H9 (cell line): ENCODE measurements around the gene PHC3. TPM values are rescaled to one million over a fixed set of nuclear protein-coding genes. Genes with fewer than 3 reads are reported as not detected.

Experiments
- DNase-seq: peaks from one replicate; pipeline ENCODE4 v3.0.0-alpha.2; 2017
- H2AFZ ChIP-seq: one replicate; pipeline ENCODE4 v1.6.1; 2013; ENCODE audit warnings: mild to moderate bottlenecking, low read length, control low read depth, moderate library complexity
- H2AK5ac ChIP-seq: 2 replicates; pipeline ENCODE4 v1.6.1; 2013; ENCODE audit warnings: low read length, control low read depth, mixed read lengths; ENCODE audit not compliant: insufficient read length
- H2BK120ac ChIP-seq: one replicate; pipeline ENCODE4 v1.6.1; 2013; ENCODE audit warnings: low read depth, mild to moderate bottlenecking, low read length, control low read depth, inconsistent platforms; ENCODE audit not compliant: poor library complexity, severe bottlenecking
- H2BK12ac ChIP-seq: 2 replicates; pipeline ENCODE4 v1.6.1; 2013; ENCODE audit warnings: low read length, control low read depth, mixed read lengths, low read depth; ENCODE audit not compliant: insufficient read length
- H2BK15ac ChIP-seq: 2 replicates; pipeline ENCODE4 v1.6.1; 2013; ENCODE audit warnings: low read depth, low read length, control low read depth
- H2BK20ac ChIP-seq: one replicate; pipeline ENCODE4 v1.6.1; 2013; ENCODE audit warnings: low read depth, mild to moderate bottlenecking, low read length, control low read depth, inconsistent platforms; ENCODE audit not compliant: poor library complexity, severe bottlenecking
- H2BK5ac ChIP-seq: 2 replicates; pipeline ENCODE4 v1.6.1; 2013; ENCODE audit warnings: low read length, control low read depth, mixed read lengths; ENCODE audit not compliant: insufficient read length
- H3K14ac ChIP-seq: 2 replicates; pipeline ENCODE4 v1.6.1; 2013; ENCODE audit warnings: low read length, control low read depth; ENCODE audit not compliant: insufficient read depth
- H3K18ac ChIP-seq: 2 replicates; pipeline ENCODE4 v1.6.1; 2013; ENCODE audit warnings: low read depth, mild to moderate bottlenecking, mixed read lengths, low read length, control low read depth; ENCODE audit not compliant: insufficient read length
- H3K23ac ChIP-seq: 2 replicates; pipeline ENCODE4 v1.6.1; 2013; ENCODE audit warnings: low read length, control low read depth, mixed read lengths, low read depth; ENCODE audit not compliant: insufficient read length
- H3K23me2 ChIP-seq: 2 replicates; pipeline ENCODE4 v1.6.1; 2013; ENCODE audit warnings: low read depth, mild to moderate bottlenecking, mixed read lengths, low read length, control low read depth; ENCODE audit not compliant: insufficient read length, poor library complexity, severe bottlenecking
- H3K27ac ChIP-seq: 2 replicates; pipeline ENCODE4 v1.5.1; 2013; ENCODE audit warnings: low read length, control low read depth, mixed read lengths, low read depth; ENCODE audit not compliant: insufficient read length
- H3K27me3 ChIP-seq: 2 replicates; pipeline ENCODE4 v1.6.1; 2013; ENCODE audit warnings: low read length, control low read depth, inconsistent platforms; ENCODE audit not compliant: insufficient read depth
- H3K4ac ChIP-seq: 2 replicates; pipeline ENCODE4 v1.6.1; 2013; ENCODE audit warnings: low read depth, mild to moderate bottlenecking, control low read depth, inconsistent platforms, low read length, moderate library complexity
- H3K4me1 ChIP-seq: 2 replicates; pipeline ENCODE4 v1.6.1; 2013; ENCODE audit warnings: low read length, control low read depth, inconsistent platforms; ENCODE audit not compliant: insufficient read depth
- H3K4me2 ChIP-seq: 2 replicates; pipeline ENCODE4 v1.6.1; 2013; ENCODE audit warnings: low read length, control low read depth, mixed read lengths; ENCODE audit not compliant: insufficient read length, insufficient read depth
- H3K56ac ChIP-seq: 2 replicates; pipeline ENCODE4 v1.6.1; 2013; ENCODE audit warnings: low read depth, mild to moderate bottlenecking, mixed read lengths, low read length, control low read depth; ENCODE audit not compliant: insufficient read length
- H3K79me1 ChIP-seq: 2 replicates; pipeline ENCODE4 v1.6.1; 2013; ENCODE audit warnings: low read depth, mild to moderate bottlenecking, moderate library complexity, low read length, control low read depth, inconsistent platforms; ENCODE audit not compliant: insufficient read depth, poor library complexity, severe bottlenecking
- H3K79me2 ChIP-seq: 2 replicates; pipeline ENCODE4 v1.6.1; 2013; ENCODE audit warnings: low read length, control low read depth, inconsistent platforms; ENCODE audit not compliant: insufficient read depth
- H3K9ac ChIP-seq: 2 replicates; pipeline ENCODE4 v1.6.1; 2013; ENCODE audit warnings: low read length, control low read depth, mixed read lengths; ENCODE audit not compliant: insufficient read length; ENCODE audit errors: extremely low read depth
- H3K9me3 ChIP-seq: one replicate; pipeline ENCODE4 v1.6.1; 2013; ENCODE audit warnings: low read depth, low read length, inconsistent platforms; ENCODE audit not compliant: control insufficient read depth
- H3T11ph ChIP-seq: one replicate; pipeline ENCODE4 v1.6.1; 2013; ENCODE audit warnings: mild to moderate bottlenecking, low read length, control low read depth, inconsistent platforms
- H4K20me1 ChIP-seq: one replicate; pipeline ENCODE4 v1.6.1; 2013; ENCODE audit not compliant: control insufficient read depth, insufficient read length, insufficient read depth
- H4K5ac ChIP-seq: 2 replicates; pipeline ENCODE4 v1.6.1; 2013; ENCODE audit warnings: low read depth, mild to moderate bottlenecking, mixed read lengths, low read length, control low read depth; ENCODE audit not compliant: insufficient read length
- H4K8ac ChIP-seq: replicated peaks from 2 replicates; pipeline ENCODE4 v1.6.1; 2013; ENCODE audit warnings: low read length, control low read depth, mixed read lengths, low read depth; ENCODE audit not compliant: insufficient read length
- H4K91ac ChIP-seq: 2 replicates; pipeline ENCODE4 v1.6.1; 2013; ENCODE audit warnings: low read depth, mild to moderate bottlenecking, moderate library complexity, mixed read lengths, low read length, control low read depth; ENCODE audit not compliant: insufficient read length
- H3K27ac Mint-ChIP-seq, 3 experiments: 2 replicates in 2 of 3; 3 replicates in 1 of 3; pipeline ENCODE4 v1.8.0; 2020 to 2021; ENCODE audit warnings: mixed read lengths in 3 of 3, mild to moderate bottlenecking in 1 of 3, moderate library complexity in 1 of 3
- H3K27me3 Mint-ChIP-seq: 2 replicates; pipeline ENCODE4 v1.8.0; 2021; ENCODE audit warnings: low read depth, mild to moderate bottlenecking, moderate library complexity, mixed read lengths
- H3K36me3 Mint-ChIP-seq, 3 experiments: 2 replicates in 2 of 3; 3 replicates in 1 of 3; pipeline ENCODE4 v1.8.0; 2020 to 2021; ENCODE audit warnings: low read depth in 3 of 3, mixed read lengths in 3 of 3; ENCODE audit not compliant: insufficient read depth in 1 of 3
- H3K4me1 Mint-ChIP-seq, 2 experiments: 2 replicates each; pipeline ENCODE4 v1.8.0; 2020; ENCODE audit warnings: mixed read lengths in 2 of 2
- H3K4me3 Mint-ChIP-seq, 2 experiments: 2 replicates in 1 of 2; 3 replicates in 1 of 2; pipeline ENCODE4 v1.8.0; 2020 to 2021; ENCODE audit warnings: mild to moderate bottlenecking in 2 of 2, mixed read lengths in 2 of 2, moderate library complexity in 1 of 2
- H3K9me3 Mint-ChIP-seq, 2 experiments: 2 replicates in 1 of 2; 3 replicates in 1 of 2; pipeline ENCODE4 v1.8.0; 2020; ENCODE audit warnings: mild to moderate bottlenecking in 2 of 2, mixed read lengths in 2 of 2, moderate library complexity in 1 of 2
- CTCF ChIP-seq: fragments of 200-600 bp; sonication (generic); conservative IDR thresholded peaks from 3 replicates; pipeline ENCODE4 v1.8.0; 2021; ENCODE audit warnings: antibody characterized with exemption, mild to moderate bottlenecking
- WGBS: extraction: QIAGEN DNeasy Blood & Tissue Kit; methylation state at CpG from one replicate; pipeline ENCODE4 v1.1.7; 2013; ENCODE audit warnings: missing lambda C conversion rate, low lambda C conversion rate, mixed read lengths; ENCODE audit not compliant: insufficient read length; ENCODE audit errors: extremely low coverage; 5-methylcytosine and 5-hydroxymethylcytosine counted together
- total RNA-seq: library from RNA; stranded (reverse); gene quantifications from 2 replicates; pipeline ENCODE4 v1.2.1, GENCODE V29; 2021

PHC3 gene
- total RNA-seq, 1 experiment from 2014 or later = 26.4 TPM

GRCh38 chr3:170149016-170149415 is 32.5 kb downstream of the PHC3 start:
- Histone ChIP-seq H2BK5ac (no peak overlapping the region), H3K56ac (no peak overlapping the region), H2AK5ac (no peak overlapping the region), H2AFZ (no peak overlapping the region), H2BK12ac (no peak overlapping the region), H3K27me3 (no peaks in the 10 kb centered on the region), H3K23ac (no peak overlapping the region), H4K91ac (no peak overlapping the region), H4K20me1 (no peaks in the 10 kb centered on the region), H3K23me2 (no peaks in the 10 kb centered on the region), H3K18ac (no peak overlapping the region), H3T11ph (no peak overlapping the region), H2BK15ac (no peak overlapping the region), H3K14ac (no peak overlapping the region), H3K9me3 (no peaks in the 10 kb centered on the region), H3K4ac (no peak overlapping the region), H3K79me1 (peaks cover 3% of the 10 kb centered on the region), H3K79me2 (peaks cover 4% of the 10 kb centered on the region; the same call in 1 of the 2 replicates), H2BK120ac (no peak overlapping the region), H4K5ac (no peak overlapping the region), H3K4me1 (no peaks in the 10 kb centered on the region), H3K4me2 (no peak overlapping the region), H4K8ac (no peak overlapping the region), H3K9ac (no peak overlapping the region), H2BK20ac (no peak overlapping the region), H3K27ac (no peak overlapping the region)
- DNase-seq = no peak
- Mint-ChIP-seq H3K27me3 (no peaks in the 10 kb centered on the region), H3K4me1 (peaks cover 10 to 14% of the 10 kb centered on the region in 2 experiments), H3K36me3 (peaks cover 7 to 21% (median 14%) of the 10 kb centered on the region in 3 experiments; a peak in 6 of 7 replicates), H3K9me3 (no peaks in the 10 kb centered on the region), H3K4me3 (no peak overlapping the region), H3K27ac (0 out of 7 replicates have a peak overlapping the region, but pooled peaks of 1 of the 3 experiments have one; percentile 2)
- TF ChIP-seq CTCF = no peak
- WGBS = no CpG with 5 or more reads among the region's 5 CpGs
